Body of pancreas (tissue), 4 donors: ENCODE data around the gene SNAPC3. TPM values are rescaled to one million over a fixed set of nuclear protein-coding genes. Genes with fewer than 3 reads are reported as not detected.
A peak's percentile ranks its signal among the peaks of the same experiment; 100 is the strongest.

Experiments
- ATAC-seq: fragments of 150-250 bp; one replicate; pipeline ENCODE4 v1.9.1; 2016
- DNase-seq, 4 donors: peaks; one replicate each; pipeline ENCODE4 v3.0.0-alpha.2; 2019
- H3K27ac ChIP-seq, 4 donors: fragments of 200-600 bp; sonication (generic); 1 replicate in 3 of 4; 2 replicates in 1 of 4; pipeline versions ENCODE4 v1.5.1 to v1.6.1; 2016 to 2019; ENCODE audit warnings: mild to moderate bottlenecking in 1 of 4, mixed read lengths in 1 of 4, moderate library complexity in 1 of 4
- H3K27me3 ChIP-seq, 2 donors: fragments of 200-600 bp; sonication (generic); one replicate each; pipeline ENCODE4 v1.6.0; 2016; ENCODE audit warnings: mild to moderate bottlenecking in 1 of 2
- H3K36me3 ChIP-seq, 2 donors: fragments of 200-600 bp; sonication (generic); replicated peaks in 1 of 2; 2 replicates each; pipeline ENCODE4 v1.5.1; 2016; ENCODE audit warnings: low read depth in 2 of 2; ENCODE audit not compliant: insufficient read depth in 1 of 2
- H3K4me1 ChIP-seq: fragments of 200-600 bp; sonication (generic); one replicate; pipeline ENCODE4 v1.6.0; 2016
- H3K4me3 ChIP-seq, 2 donors: fragments of 200-600 bp; sonication (generic); 1 replicate in 1 of 2; 2 replicates in 1 of 2; pipeline ENCODE4 v1.5.1; 2016 to 2019
- H3K9me3 ChIP-seq, 3 donors: fragments of 200-600 bp; sonication (generic); 1 replicate in 2 of 3; 2 replicates in 1 of 3; pipeline ENCODE4 v1.5.1; 2016
- CTCF ChIP-seq, 7 experiments: fragments of 450-650 bp in 4 of 7; fragments of 200-600 bp in 3 of 7; sonication (generic) in 3 of 7; IDR thresholded peaks; one replicate each; pipeline ENCODE4 v1.5.1; 2016 to 2019; ENCODE audit warnings: antibody characterized with exemption in 7 of 7
- POLR2A ChIP-seq, 3 donors: fragments of 450-650 bp; IDR thresholded peaks; one replicate each; pipeline ENCODE4 v1.6.1; 2016; ENCODE audit warnings: antibody characterized with exemption in 3 of 3, mild to moderate bottlenecking in 2 of 3
- WGBS, 2 donors: methylation state at CpG; one replicate each; pipeline ENCODE4 v1.1.5; 2017; 5-methylcytosine and 5-hydroxymethylcytosine counted together
- intact Hi-C: fragments of 100-400 bp; cut with DNase I; formaldehyde crosslinking; loops from one replicate; pipeline ENCODE4 v1.15.1; 2023
- total RNA-seq, 2 donors: library from RNA; depleted of rRNA; stranded (reverse); fragments of >200 nt; gene quantifications; one replicate each; pipeline ENCODE4 v1.1.0, GENCODE V29; 2016

SNAPC3 gene
- 10 to 100 TPM; 21.8 to 31.6 TPM for total RNA-seq

GRCh38 chr9:15422372-15423230 is at the start of gene SNAPC3:
Gene SNAPC3 (plus strand): TSS chr9:15422876. CDS start chr9:15422880, 4 bp downstream.
- peak; percentile 99 for ATAC-seq
- H3K4me1 ChIP-seq: peaks cover 15% of the 10 kb centered on the region

GRCh38 chr9:15373881-15374280 is 48.8 kb upstream of the SNAPC3 start:
- no peaks in the 10 kb centered on the region for H3K4me1 ChIP-seq
- H3K27ac ChIP-seq: no peak overlapping the region
- no peak for DNase-seq
- no peak for ATAC-seq
- H3K36me3 ChIP-seq: no peaks in the 10 kb centered on the region
- H3K27me3 ChIP-seq: no peaks in the 10 kb centered on the region
- 61 to 66% methylated on average over 2 of the region's 2 CpGs for WGBS, 2 donors
- intact Hi-C loops: no loop called here
- no peaks in the 10 kb centered on the region for H3K9me3 ChIP-seq
- no peak for TF ChIP-seq CTCF (IDR thresholded peaks at IDR 0.05)
- no peak for TF ChIP-seq POLR2A (IDR thresholded peaks at IDR 0.05)
- no peak overlapping the region for H3K4me3 ChIP-seq

More at GRCh38 chr9:15422372-15423230, at the start of gene SNAPC3:
- Histone ChIP-seq H3K27ac (peak within 1 kb of the TSS; percentile 77 to 90 (median 87)), H3K36me3 (no peaks in the 10 kb centered on the region), H3K4me3 (peak within 1 kb of the TSS; percentile 82 to 92), H3K27me3 (no peaks in the 10 kb centered on the region), H3K9me3 (no peaks in the 10 kb centered on the region)
- intact Hi-C loops: no loop called here
- DNase-seq: peak; percentile 91 to 95 (median 92)
- TF ChIP-seq CTCF (IDR thresholded peaks at IDR 0.05): peak in 2 of 7 experiments; percentile 10 to 35
- peak; percentile 84 to 93 (median 87) for TF ChIP-seq POLR2A (IDR thresholded peaks at IDR 0.05)
- 0% methylated on average over 8 to 68 of the region's 70 CpGs for WGBS, 2 donors

- no peaks in the 10 kb centered on the region for H3K36me3 ChIP-seq
- intact Hi-C loops: no loop called here
- DNase-seq (no peak), ATAC-seq (no peak)
- 95% methylated on average over 4 of the region's 4 CpGs for WGBS, 2 donors
- H3K9me3 ChIP-seq: no peaks in the 10 kb centered on the region
- no peak for TF ChIP-seq CTCF (IDR thresholded peaks at IDR 0.05)
- no peak for TF ChIP-seq POLR2A (IDR thresholded peaks at IDR 0.05)
- no peaks in the 10 kb centered on the region for H3K4me1 ChIP-seq
- H3K27me3 ChIP-seq: no peaks in the 10 kb centered on the region
- no peak overlapping the region for H3K4me3 ChIP-seq
- no peak overlapping the region for H3K27ac ChIP-seq
Measured at GRCh38 chr9:15374310-15374709, 48.4 kb upstream of the SNAPC3 start.

GRCh38 chr9:15374825-15375224 is 47.9 kb upstream of the SNAPC3 start:
- DNase-seq (no peak), ATAC-seq (no peak)
- Histone ChIP-seq H3K4me1 (no peaks in the 10 kb centered on the region), H3K27ac (no peak overlapping the region), H3K9me3 (no peaks in the 10 kb centered on the region), H3K27me3 (no peaks in the 10 kb centered on the region), H3K36me3 (no peaks in the 10 kb centered on the region), H3K4me3 (no peak overlapping the region)
- 80 to 88% methylated on average over 3 of the region's 3 CpGs for WGBS, 2 donors
- intact Hi-C loops: no loop called here
- TF ChIP-seq CTCF (IDR thresholded peaks at IDR 0.05): no peak
- no peak for TF ChIP-seq POLR2A (IDR thresholded peaks at IDR 0.05)
